ENCODE measurements around the gene SLC35F5. TPM values are rescaled to one million over a fixed set of nuclear protein-coding genes. Genes with fewer than 3 reads are reported as not detected.

SLC35F5 gene
- total and polyA plus RNA-seq, 4 donors = 15.3 to 70.8 (median 44.6) TPM

GRCh38 chr2:113755835-113756354 is 547 bp downstream of the SLC35F5 start:
- H3K36me3 ChIP-seq (ENCODE audit: control insufficient read depth in 4 of 4, insufficient read depth in 3 of 4, low read depth in 1 of 4, low read length in 3 of 4) = peaks cover 0 to 5% (median 2%) of the 10 kb centered on the region in 4 donors
- H3K9ac ChIP-seq (ENCODE audit: low read depth in 1 of 2, low read length in 2 of 2) = peak overlapping the region; percentile 68 to 78
- no peak for DNase-seq (ENCODE audit: low spot score)
- peak overlapping the region; percentile 90 to 99 (median 96) for H3K4me3 ChIP-seq (ENCODE audit: low read depth in 1 of 3, low read length in 3 of 3)
- H3K27ac ChIP-seq (ENCODE audit: low read depth in 1 of 2, low read length in 2 of 2) = peak overlapping the region; percentile 88 to 97
- H3K4me1 ChIP-seq (ENCODE audit: control insufficient read depth in 4 of 4, insufficient read depth in 4 of 4, low read length in 3 of 4) = peaks cover 0 to 24% (median 18%) of the 10 kb centered on the region in 4 donors
- TF ChIP-seq TAF1 (conservative IDR thresholded peaks at IDR 0.05) (peak; percentile 10), HNF4G (IDR thresholded peaks at IDR 0.05) (no peak)
- WGBS = under 1% methylated on average over 26 of the region's 26 CpGs
- H3K27me3 ChIP-seq (ENCODE audit: control insufficient read depth in 4 of 4, insufficient read depth in 4 of 4, low read length in 3 of 4) = no peaks in the 10 kb centered on the region
- no peaks in the 10 kb centered on the region for H3K9me3 ChIP-seq (ENCODE audit: control insufficient read depth in 4 of 4, low read length in 3 of 4)

GRCh38 chr2:113755035-113755834 is 1.2 kb downstream of the SLC35F5 start:
- H3K9me3 ChIP-seq (ENCODE audit: control insufficient read depth in 4 of 4, low read length in 3 of 4) = no peaks in the 10 kb centered on the region
- H3K27me3 ChIP-seq (ENCODE audit: control insufficient read depth in 4 of 4, insufficient read depth in 4 of 4, low read length in 3 of 4) = no peaks in the 10 kb centered on the region
- 18% methylated on average over 15 of the region's 15 CpGs for WGBS
- H3K4me1 ChIP-seq (ENCODE audit: control insufficient read depth in 4 of 4, insufficient read depth in 4 of 4, low read length in 3 of 4) = peaks cover 0 to 24% (median 18%) of the 10 kb centered on the region in 4 donors
- H3K4me3 ChIP-seq (ENCODE audit: low read depth in 1 of 3, low read length in 3 of 3) = peak overlapping the region; percentile 90 to 99 (median 96)
- H3K36me3 ChIP-seq (ENCODE audit: control insufficient read depth in 4 of 4, insufficient read depth in 3 of 4, low read depth in 1 of 4, low read length in 3 of 4) = peaks cover 1 to 6% (median 4%) of the 10 kb centered on the region in 4 donors
- peak overlapping the region in 1 of 2 donors; percentile 68 for H3K9ac ChIP-seq (ENCODE audit: low read depth in 1 of 2, low read length in 2 of 2)
- peak; percentile 41 for DNase-seq (ENCODE audit: low spot score)
- TF ChIP-seq YY1 (IDR thresholded peaks at IDR 0.05) (no peak), EGR1 (IDR thresholded peaks at IDR 0.05; ENCODE audit: low read depth in 2 of 2) (no peak), CTCF (IDR thresholded peaks at IDR 0.05; ENCODE audit: low read depth, low read length, missing input control) (no peak), NR2F2 (IDR thresholded peaks at IDR 0.05) (no peak), FOXA1 (IDR thresholded peaks at IDR 0.05) (no peak), MAX (IDR thresholded peaks at IDR 0.05) (no peak), REST (IDR thresholded peaks at IDR 0.05) (no peak), ZBTB33 (IDR thresholded peaks at IDR 0.05) (no peak), FOXA2 (IDR thresholded peaks at IDR 0.05) (no peak), GABPA (IDR thresholded peaks at IDR 0.05 in 1 of 2, conservative IDR thresholded peaks at IDR 0.05 in 1 of 2) (no peak), SP1 (IDR thresholded peaks at IDR 0.05) (no peak), RXRA (IDR thresholded peaks at IDR 0.05) (no peak), TAF1 (conservative IDR thresholded peaks at IDR 0.05) (no peak), RAD21 (IDR thresholded peaks at IDR 0.05) (no peak), HNF4A (conservative IDR thresholded peaks at IDR 0.05) (no peak), JUND (IDR thresholded peaks at IDR 0.05) (no peak), HNF4G (IDR thresholded peaks at IDR 0.05) (no peak), ATF3 (IDR thresholded peaks at IDR 0.05) (no peak)
- peak overlapping the region in 1 of 2 donors; percentile 88 for H3K27ac ChIP-seq (ENCODE audit: low read depth in 1 of 2, low read length in 2 of 2)

Measured in liver (tissue), 9 donors.